ENCODE results near the gene TNNI2. TPM values are rescaled to one million over a fixed set of nuclear protein-coding genes. Genes with fewer than 3 reads are reported as not detected.

Gene TNNI2
- total RNA-seq, 1 donor from 2014 or later, result not detected

DNA sequence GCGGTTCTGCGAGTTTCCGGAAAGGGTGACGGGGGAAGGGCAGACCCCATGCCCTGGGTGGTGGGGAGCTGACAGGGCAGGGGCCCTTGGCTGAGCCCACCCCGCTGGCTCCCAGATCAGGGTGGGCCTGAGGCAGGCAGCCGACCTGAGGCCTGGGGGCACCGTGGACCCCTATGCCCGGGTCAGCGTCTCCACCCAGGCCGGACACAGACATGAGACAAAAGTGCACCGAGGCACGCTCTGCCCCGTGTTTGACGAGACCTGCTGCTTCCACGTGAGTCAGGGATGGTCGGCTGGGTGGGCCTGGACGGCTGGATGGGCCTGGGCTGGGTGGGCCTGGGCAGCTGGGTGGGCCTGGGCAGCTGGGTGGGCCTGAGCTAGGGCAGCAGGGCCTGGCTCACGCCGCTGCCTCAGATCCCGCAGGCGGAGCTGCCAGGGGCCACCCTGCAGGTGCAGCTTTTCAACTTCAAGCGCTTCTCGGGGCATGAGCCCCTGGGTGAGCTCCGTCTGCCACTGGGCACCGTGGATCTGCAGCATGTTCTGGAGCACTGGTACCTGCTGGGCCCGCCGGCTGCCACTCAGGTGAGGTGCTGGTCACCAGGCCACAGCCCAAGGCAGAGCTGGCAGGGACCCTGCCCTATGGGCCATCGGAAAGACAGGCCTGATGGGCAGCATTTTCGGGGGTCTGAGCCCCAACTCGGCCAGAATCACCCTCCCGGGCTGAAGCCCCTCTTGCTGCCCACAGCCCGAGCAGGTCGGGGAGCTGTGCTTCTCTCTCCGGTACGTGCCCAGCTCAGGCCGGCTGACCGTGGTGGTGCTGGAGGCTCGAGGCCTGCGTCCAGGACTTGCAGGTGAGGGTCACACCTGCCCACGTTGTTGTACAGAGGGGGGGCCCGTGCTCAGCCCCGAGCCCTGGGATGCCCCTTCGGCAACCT lies 2.5 kb upstream of the TNNI2 start:
- Histone ChIP-seq H3K9me3 (no peaks in the 10 kb centered on the region), H3K27ac (no peak overlapping the region), H3K36me3 (no peaks in the 10 kb centered on the region), H3K4me1 (peaks cover 11% of the 10 kb centered on the region in 2 donors), H3K27me3 (no peaks in the 10 kb centered on the region), H3K4me3 (no peak overlapping the region)
- TF ChIP-seq, protein P1, sequence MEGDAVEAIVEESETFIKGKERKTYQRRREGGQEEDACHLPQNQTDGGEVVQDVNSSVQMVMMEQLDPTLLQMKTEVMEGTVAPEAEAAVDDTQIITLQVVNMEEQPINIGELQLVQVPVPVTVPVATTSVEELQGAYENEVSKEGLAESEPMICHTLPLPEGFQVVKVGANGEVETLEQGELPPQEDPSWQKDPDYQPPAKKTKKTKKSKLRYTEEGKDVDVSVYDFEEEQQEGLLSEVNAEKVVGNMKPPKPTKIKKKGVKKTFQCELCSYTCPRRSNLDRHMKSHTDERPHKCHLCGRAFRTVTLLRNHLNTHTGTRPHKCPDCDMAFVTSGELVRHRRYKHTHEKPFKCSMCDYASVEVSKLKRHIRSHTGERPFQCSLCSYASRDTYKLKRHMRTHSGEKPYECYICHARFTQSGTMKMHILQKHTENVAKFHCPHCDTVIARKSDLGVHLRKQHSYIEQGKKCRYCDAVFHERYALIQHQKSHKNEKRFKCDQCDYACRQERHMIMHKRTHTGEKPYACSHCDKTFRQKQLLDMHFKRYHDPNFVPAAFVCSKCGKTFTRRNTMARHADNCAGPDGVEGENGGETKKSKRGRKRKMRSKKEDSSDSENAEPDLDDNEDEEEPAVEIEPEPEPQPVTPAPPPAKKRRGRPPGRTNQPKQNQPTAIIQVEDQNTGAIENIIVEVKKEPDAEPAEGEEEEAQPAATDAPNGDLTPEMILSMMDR (IDR thresholded peaks at IDR 0.05), result no peak
- intact Hi-C loops (cut with DNase I), result loop anchor here (2.0 kb wide), 1 partner anchor 83 kb away; the partner anchor contains the start of gene TNNT3
- no peak for DNase-seq (ENCODE audit: low spot score in 2 of 2)

DNA sequence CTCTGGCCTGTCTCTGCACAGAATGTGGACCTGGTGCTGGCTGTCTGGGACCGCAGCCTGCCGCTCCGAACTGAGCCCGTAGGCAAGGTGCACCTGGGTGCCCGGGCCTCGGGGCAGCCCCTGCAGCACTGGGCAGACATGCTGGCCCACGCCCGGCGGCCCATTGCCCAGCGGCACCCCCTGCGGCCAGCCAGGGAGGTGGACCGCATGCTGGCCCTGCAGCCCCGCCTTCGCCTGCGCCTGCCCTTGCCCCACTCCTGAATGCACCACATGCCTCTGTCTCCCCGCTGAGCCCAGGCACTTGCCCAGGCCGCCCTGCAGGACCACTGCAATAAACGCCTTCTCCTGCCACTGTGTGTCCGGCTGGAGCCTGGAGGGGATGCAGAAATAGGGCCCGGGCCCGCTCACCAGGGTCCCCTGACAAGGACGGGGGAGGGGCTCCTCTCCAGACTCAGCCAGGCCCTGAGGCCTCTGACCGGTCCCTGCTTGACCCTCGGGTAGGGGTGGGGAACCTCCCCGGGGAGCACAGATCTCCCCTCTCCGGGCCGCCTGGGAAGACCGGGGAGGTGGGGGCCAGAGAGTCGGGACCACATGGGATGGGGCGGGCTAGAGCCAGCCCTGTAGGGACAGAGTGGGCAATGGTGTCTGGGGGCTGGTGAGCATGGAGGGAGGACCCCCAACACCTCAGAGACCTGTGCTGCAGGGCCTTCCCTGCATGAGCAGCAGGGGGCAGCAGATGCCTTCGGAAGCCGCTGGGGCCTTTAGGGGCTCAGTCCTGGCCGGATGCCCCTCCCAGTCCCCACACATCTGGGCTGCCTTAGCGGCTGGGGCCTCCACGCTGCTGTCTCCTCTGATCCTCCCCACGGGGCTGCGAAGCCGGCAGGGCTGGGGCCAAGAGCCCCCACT lies 1.4 kb upstream of the TNNI2 start:
- DNase-seq (ENCODE audit: low spot score in 2 of 2), result no peak
- Histone ChIP-seq H3K27me3 (no peaks in the 10 kb centered on the region), H3K9me3 (no peaks in the 10 kb centered on the region), H3K36me3 (no peaks in the 10 kb centered on the region), H3K4me3 (no peak overlapping the region), H3K27ac (no peak overlapping the region), H3K4me1 (peaks cover 4% of the 10 kb centered on the region in 2 donors)
- intact Hi-C loops (cut with DNase I), result loop anchor here (1.0 to 2.0 kb wide), 2 partner anchors 81 to 314 kb away; partner anchors contain the start of gene TNNT3
- TF ChIP-seq, protein P1 (IDR thresholded peaks at IDR 0.05), result peak; percentile 82 to 93 (median 91)

DNA sequence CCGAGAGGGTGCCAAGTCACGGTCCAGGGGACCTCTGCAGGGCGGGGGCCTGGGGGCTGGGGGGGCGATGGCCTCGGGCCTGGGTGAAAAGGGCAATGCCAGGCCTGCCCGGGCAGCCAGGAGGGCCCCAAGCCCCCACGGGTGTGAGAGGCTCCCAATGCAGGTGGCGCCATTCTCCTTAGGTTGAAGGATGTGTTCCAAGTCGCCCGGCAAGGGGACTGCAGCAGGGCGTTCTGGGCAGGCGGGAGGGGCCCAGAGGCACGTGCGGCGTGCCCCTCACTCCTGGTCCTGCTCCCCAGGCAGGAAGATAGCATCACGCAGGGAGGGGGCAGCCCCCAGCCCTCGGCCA lies 730 bp upstream of the TNNI2 start:
- H3K36me3 ChIP-seq, result no peaks in the 10 kb centered on the region
- H3K27ac ChIP-seq, result no peak overlapping the region
- TF ChIP-seq, protein P1 (IDR thresholded peaks at IDR 0.05), result no peak
- H3K4me3 ChIP-seq, result no peak overlapping the region
- H3K9me3 ChIP-seq, result no peaks in the 10 kb centered on the region
- H3K27me3 ChIP-seq, result no peaks in the 10 kb centered on the region
- intact Hi-C loops (cut with DNase I), result no loop called here
- no peaks in the 10 kb centered on the region for H3K4me1 ChIP-seq
- no peak for DNase-seq (ENCODE audit: low spot score in 2 of 2)

DNA sequence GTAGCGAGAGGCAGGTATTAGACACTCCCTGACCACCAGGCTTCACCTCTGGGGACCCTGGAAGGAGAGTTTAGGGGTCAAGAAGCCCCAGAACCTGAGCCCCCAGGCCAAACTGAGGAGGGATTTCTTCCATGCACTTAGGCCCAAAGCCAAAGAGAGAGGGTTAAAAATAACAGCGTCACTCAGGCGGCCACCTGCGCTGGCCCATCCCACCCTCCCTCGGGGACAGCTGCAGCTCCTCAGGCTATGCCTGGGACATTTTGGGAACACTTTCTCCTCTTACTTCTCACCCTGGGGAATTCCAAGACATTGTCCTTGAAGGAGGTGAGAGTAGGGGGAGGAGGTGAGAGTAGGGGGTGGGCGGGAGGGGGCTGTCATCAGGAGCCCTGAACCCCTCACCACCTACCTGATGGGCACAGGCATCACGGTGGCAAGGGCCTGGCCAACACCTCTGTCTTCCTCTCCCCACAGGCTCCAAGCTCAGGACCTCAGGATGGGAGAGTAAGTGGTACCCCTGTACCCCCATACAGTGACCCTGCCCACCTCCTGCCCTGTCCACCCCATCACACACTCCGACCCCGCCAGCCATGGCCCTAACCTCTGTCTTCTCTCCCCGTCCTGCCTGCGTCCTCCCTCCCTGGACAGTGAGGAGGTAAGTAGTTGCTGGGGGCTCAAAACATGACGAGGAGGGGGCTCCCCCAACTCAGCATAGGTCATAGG lies 583 bp downstream of the TNNI2 start:
- Histone ChIP-seq H3K36me3 (no peaks in the 10 kb centered on the region), H3K4me1 (no peaks in the 10 kb centered on the region), H3K27me3 (no peaks in the 10 kb centered on the region), H3K9me3 (no peaks in the 10 kb centered on the region), H3K4me3 (no peak overlapping the region), H3K27ac (no peak overlapping the region)
- TF ChIP-seq, protein P1 (IDR thresholded peaks at IDR 0.05), result no peak
- no peak for DNase-seq (ENCODE audit: low spot score in 2 of 2)
- intact Hi-C loops (cut with DNase I), result no loop called here

Data from ascending aorta (tissue), 2 donors.